DOHH2 (cell line): ENCODE results near the gene SHE.

ENCODE experiments used
- CTCF ChIP-seq: fragments of 200-600 bp; sonication (generic); IDR thresholded peaks from one replicate; pipeline ENCODE4 v1.5.1; 2014; ENCODE audit warnings: antibody characterized with exemption, mild to moderate bottlenecking, low read depth, low read length; ENCODE audit not compliant: poor library complexity, severe bottlenecking
- EZH2phosphoT487 ChIP-seq: fragments of 200-600 bp; sonication (generic); IDR thresholded peaks from 2 replicates; pipeline ENCODE4 v1.6.1; 2017; ENCODE audit warnings: borderline replicate concordance, mild to moderate bottlenecking, antibody characterized with exemption, low read length, moderate library complexity, mixed read lengths

- TF ChIP-seq CTCF (no peak), EZH2phosphoT487 (no peak)
Observed at GRCh38 chr1:154490317-154490716, 11.9 kb downstream of the SHE start.
